ENCODE data around the gene IL36RN.

Gene IL36RN

DNA sequence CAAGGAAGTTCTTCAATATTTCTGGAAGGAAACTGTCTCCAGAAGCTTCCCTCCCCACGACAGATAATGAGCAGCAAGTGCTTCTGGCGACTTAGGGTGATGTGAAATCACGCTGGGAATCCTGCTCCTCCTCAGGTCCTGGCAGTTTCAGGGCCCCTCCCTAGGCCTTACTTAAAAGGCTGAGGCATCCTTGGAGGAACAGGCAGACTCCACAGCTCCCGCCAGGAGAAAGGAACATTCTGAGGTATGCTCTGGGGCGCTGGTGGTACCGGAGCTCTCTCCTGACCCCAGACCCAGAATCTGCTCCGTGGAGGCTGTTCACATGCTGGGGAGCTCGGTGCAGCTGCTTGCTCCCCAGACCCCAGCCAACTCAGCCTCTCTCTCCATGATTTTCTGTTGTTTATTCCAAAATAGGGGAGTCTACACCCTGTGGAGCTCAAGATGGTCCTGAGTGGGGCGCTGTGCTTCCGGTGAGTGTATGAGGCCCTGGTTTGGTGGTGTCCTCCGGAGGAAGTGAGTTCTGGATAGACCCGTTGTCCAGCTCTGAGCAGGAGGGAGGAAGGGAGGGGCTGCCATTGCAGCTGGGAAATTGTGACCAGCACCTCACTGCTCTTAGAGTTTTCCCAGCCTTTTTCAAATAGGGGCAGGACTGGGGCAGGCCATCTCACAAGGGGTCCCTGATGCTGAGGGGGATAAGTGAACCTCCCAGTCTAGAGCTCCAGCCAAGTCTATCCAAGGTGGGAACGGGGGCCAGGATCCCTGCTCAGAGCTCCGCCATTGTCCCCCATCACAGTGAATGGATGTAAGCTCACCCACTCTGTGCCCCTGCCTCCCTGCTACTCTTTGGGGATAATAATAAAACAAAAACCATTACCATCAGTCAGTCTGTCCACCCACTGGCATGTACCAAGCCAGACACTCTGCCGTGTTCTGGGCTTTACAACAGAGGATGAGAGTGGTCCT is at the start of gene IL36RN:
Gene IL36RN (plus strand): TSS at position 201 of the 963 bp plus-strand sequence. CDS start 241 bp downstream, at position 442.
- no peak within 1 kb of the TSS for H3K4me3 ChIP-seq (ENCODE audit: low read length in 2 of 2)
- no peaks in the 10 kb centered on the region for H3K36me3 ChIP-seq (ENCODE audit: control insufficient read depth in 2 of 2, insufficient read depth in 2 of 2, low read length in 2 of 2)
- H3K9ac ChIP-seq (ENCODE audit: low read length in 2 of 2), result no peak within 1 kb of the TSS
- H3K4me1 ChIP-seq (ENCODE audit: control insufficient read depth, insufficient read depth, low read length), result no peaks in the 10 kb centered on the region
- peaks cover 4 to 6% of the 10 kb centered on the region in 2 donors for H3K9me3 ChIP-seq (ENCODE audit: control insufficient read depth in 2 of 2, low read length in 2 of 2)
- peaks cover 0 to 4% of the 10 kb centered on the region in 2 donors for H3K27me3 ChIP-seq (ENCODE audit: control insufficient read depth in 1 of 2, insufficient read depth in 2 of 2, low read length in 2 of 2)
- no peak within 1 kb of the TSS for H3K27ac ChIP-seq (ENCODE audit: low read length)

DNA sequence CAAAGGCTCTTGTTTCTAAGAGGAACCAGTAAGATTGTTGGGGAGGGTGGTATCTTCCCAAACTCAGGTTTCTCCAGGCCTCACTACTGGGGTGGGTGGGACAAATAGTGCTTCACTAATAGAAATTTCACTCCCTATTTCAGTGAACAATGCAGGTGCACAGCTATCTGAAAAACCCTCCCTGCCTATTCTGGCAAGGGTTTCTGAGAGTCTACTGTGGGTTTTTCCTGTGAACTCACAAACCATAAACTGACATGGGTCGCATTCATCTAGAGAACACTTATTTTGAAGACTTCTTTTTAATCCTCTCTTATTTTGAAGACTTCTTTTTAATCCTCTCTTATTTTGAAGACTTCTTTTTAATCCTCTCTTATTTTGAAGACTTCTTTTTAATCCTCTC is 49.4 kb upstream of the IL36RN start:
- Histone ChIP-seq H3K4me3 (ENCODE audit: low read length in 2 of 2) (no peak overlapping the region), H3K27ac (ENCODE audit: low read length) (no peak overlapping the region), H3K4me1 (ENCODE audit: control insufficient read depth, insufficient read depth, low read length) (no peaks in the 10 kb centered on the region), H3K9me3 (ENCODE audit: control insufficient read depth in 2 of 2, low read length in 2 of 2) (no peaks in the 10 kb centered on the region), H3K27me3 (ENCODE audit: control insufficient read depth in 1 of 2, insufficient read depth in 2 of 2, low read length in 2 of 2) (no peaks in the 10 kb centered on the region), H3K36me3 (ENCODE audit: control insufficient read depth in 2 of 2, insufficient read depth in 2 of 2, low read length in 2 of 2) (no peaks in the 10 kb centered on the region), H3K9ac (ENCODE audit: low read length in 2 of 2) (no peak overlapping the region)

DNA sequence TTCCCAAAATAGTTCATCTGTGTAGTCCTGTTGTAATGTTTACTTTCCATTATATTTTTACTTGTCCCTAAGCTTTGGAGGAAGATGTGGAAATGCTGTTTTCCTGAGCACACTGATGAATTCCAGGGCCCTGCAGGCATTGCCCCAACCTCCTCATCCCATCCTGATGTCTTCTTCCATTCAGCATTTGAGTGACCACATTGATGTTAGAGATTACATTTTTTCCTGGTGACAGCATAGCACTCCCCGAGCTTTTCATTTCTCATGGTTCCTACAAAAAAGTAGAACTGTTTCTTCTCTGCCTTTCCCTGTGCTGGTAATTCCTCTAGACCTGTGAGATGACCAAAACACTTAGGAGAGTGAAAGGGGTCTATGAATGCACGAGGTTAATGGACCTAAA is 48.9 kb upstream of the IL36RN start:
- H3K4me1 ChIP-seq (ENCODE audit: control insufficient read depth, insufficient read depth, low read length), result no peaks in the 10 kb centered on the region
- H3K9me3 ChIP-seq (ENCODE audit: control insufficient read depth in 2 of 2, low read length in 2 of 2), result no peaks in the 10 kb centered on the region
- no peaks in the 10 kb centered on the region for H3K36me3 ChIP-seq (ENCODE audit: control insufficient read depth in 2 of 2, insufficient read depth in 2 of 2, low read length in 2 of 2)
- H3K4me3 ChIP-seq (ENCODE audit: low read length in 2 of 2), result no peak overlapping the region
- no peak overlapping the region for H3K27ac ChIP-seq (ENCODE audit: low read length)
- H3K9ac ChIP-seq (ENCODE audit: low read length in 2 of 2), result no peak overlapping the region
- no peaks in the 10 kb centered on the region for H3K27me3 ChIP-seq (ENCODE audit: control insufficient read depth in 1 of 2, insufficient read depth in 2 of 2, low read length in 2 of 2)

DNA sequence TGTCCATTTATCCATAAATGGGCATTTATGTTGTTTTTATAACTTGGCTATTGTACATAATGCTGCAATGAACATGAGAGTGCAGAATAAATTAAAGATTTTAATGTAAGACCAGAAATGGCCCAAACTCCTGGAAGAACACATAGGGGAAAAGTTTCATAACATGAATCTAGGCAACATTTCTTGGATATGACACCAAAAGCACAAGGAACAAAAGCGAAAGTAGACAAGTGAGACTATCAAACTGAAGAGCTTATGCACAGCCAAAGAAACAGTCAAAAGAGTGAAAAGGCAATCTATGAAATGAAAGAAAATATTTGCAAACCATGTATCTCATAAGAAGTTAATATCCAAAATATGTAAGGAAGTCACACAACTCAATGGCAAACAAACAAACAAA is 47.9 kb upstream of the IL36RN start:
- Histone ChIP-seq H3K4me1 (ENCODE audit: control insufficient read depth, insufficient read depth, low read length) (no peaks in the 10 kb centered on the region), H3K9me3 (ENCODE audit: control insufficient read depth in 2 of 2, low read length in 2 of 2) (no peaks in the 10 kb centered on the region), H3K4me3 (ENCODE audit: low read length in 2 of 2) (no peak overlapping the region), H3K9ac (ENCODE audit: low read length in 2 of 2) (no peak overlapping the region), H3K27ac (ENCODE audit: low read length) (no peak overlapping the region), H3K36me3 (ENCODE audit: control insufficient read depth in 2 of 2, insufficient read depth in 2 of 2, low read length in 2 of 2) (no peaks in the 10 kb centered on the region), H3K27me3 (ENCODE audit: control insufficient read depth in 1 of 2, insufficient read depth in 2 of 2, low read length in 2 of 2) (no peaks in the 10 kb centered on the region)

- Histone ChIP-seq H3K27me3 (ENCODE audit: control insufficient read depth in 1 of 2, insufficient read depth in 2 of 2, low read length in 2 of 2) (peaks cover 0 to 3% of the 10 kb centered on the region in 2 donors), H3K36me3 (ENCODE audit: control insufficient read depth in 2 of 2, insufficient read depth in 2 of 2, low read length in 2 of 2) (no peaks in the 10 kb centered on the region), H3K27ac (ENCODE audit: low read length) (no peak overlapping the region), H3K9ac (ENCODE audit: low read length in 2 of 2) (no peak overlapping the region), H3K4me3 (ENCODE audit: low read length in 2 of 2) (no peak overlapping the region), H3K4me1 (ENCODE audit: control insufficient read depth, insufficient read depth, low read length) (no peaks in the 10 kb centered on the region), H3K9me3 (ENCODE audit: control insufficient read depth in 2 of 2, low read length in 2 of 2) (no peaks in the 10 kb centered on the region)
Measured at GRCh38 chr2:113012436-113013335, 46.3 kb upstream of the IL36RN start.

- H3K9me3 ChIP-seq (ENCODE audit: control insufficient read depth in 2 of 2, low read length in 2 of 2), result no peaks in the 10 kb centered on the region
- H3K4me3 ChIP-seq (ENCODE audit: low read length in 2 of 2), result no peak overlapping the region
- no peaks in the 10 kb centered on the region for H3K4me1 ChIP-seq (ENCODE audit: control insufficient read depth, insufficient read depth, low read length)
- H3K27ac ChIP-seq (ENCODE audit: low read length), result no peak overlapping the region
- no peak overlapping the region for H3K9ac ChIP-seq (ENCODE audit: low read length in 2 of 2)
- H3K27me3 ChIP-seq (ENCODE audit: control insufficient read depth in 1 of 2, insufficient read depth in 2 of 2, low read length in 2 of 2), result peaks cover 0 to 3% of the 10 kb centered on the region in 2 donors
- no peaks in the 10 kb centered on the region for H3K36me3 ChIP-seq (ENCODE audit: control insufficient read depth in 2 of 2, insufficient read depth in 2 of 2, low read length in 2 of 2)
Measured at GRCh38 chr2:113013336-113013661, 45.7 kb upstream of the IL36RN start.

DNA sequence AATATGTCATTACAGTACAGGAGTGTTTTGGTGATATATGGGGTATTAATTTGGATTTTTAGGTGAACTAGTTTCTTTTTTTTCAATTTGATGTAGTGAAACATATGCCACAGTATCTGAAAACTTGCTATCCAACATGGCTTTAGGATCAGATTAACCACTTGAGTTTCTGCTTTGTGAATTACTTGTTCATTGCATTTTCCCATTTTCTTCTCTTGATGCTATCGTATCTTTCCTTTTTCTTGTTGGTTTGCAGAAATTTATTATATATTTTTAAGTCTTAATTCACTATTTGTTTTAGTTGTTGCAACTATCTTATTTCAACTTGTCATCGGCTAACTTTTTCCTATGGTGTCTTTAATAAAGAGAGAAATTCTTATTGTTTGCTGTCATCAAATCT is 44.9 kb upstream of the IL36RN start:
- Histone ChIP-seq H3K4me3 (ENCODE audit: low read length in 2 of 2) (no peak overlapping the region), H3K4me1 (ENCODE audit: control insufficient read depth, insufficient read depth, low read length) (no peaks in the 10 kb centered on the region), H3K27ac (ENCODE audit: low read length) (no peak overlapping the region), H3K9me3 (ENCODE audit: control insufficient read depth in 2 of 2, low read length in 2 of 2) (peaks cover 0 to 3% of the 10 kb centered on the region in 2 donors), H3K9ac (ENCODE audit: low read length in 2 of 2) (no peak overlapping the region), H3K27me3 (ENCODE audit: control insufficient read depth in 1 of 2, insufficient read depth in 2 of 2, low read length in 2 of 2) (peaks cover 0 to 3% of the 10 kb centered on the region in 2 donors), H3K36me3 (ENCODE audit: control insufficient read depth in 2 of 2, insufficient read depth in 2 of 2, low read length in 2 of 2) (no peaks in the 10 kb centered on the region)

DNA sequence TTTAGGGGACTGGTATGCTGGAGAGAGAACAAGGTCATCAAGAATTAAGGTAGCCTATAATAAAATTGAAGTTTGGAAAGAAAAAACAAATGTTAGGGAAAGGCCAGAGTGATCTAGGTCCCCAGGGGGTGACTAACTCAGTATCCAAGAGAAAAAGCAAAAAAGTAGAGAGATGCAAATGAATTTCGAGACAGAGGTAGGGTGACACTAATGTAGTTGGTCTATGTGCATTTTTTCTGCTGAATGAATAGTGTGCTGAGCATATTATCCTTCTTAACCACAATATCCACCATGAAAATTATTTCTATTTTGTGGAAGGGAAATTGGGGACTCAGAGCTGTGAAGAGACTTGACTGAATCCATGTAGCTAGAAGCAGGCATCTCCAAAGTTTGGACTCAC is 44.0 kb upstream of the IL36RN start:
- no peak overlapping the region for H3K4me3 ChIP-seq (ENCODE audit: low read length in 2 of 2)
- H3K4me1 ChIP-seq (ENCODE audit: control insufficient read depth, insufficient read depth, low read length), result no peaks in the 10 kb centered on the region
- H3K9ac ChIP-seq (ENCODE audit: low read length in 2 of 2), result no peak overlapping the region
- H3K27me3 ChIP-seq (ENCODE audit: control insufficient read depth in 1 of 2, insufficient read depth in 2 of 2, low read length in 2 of 2), result peaks cover 0 to 3% of the 10 kb centered on the region in 2 donors
- H3K36me3 ChIP-seq (ENCODE audit: control insufficient read depth in 2 of 2, insufficient read depth in 2 of 2, low read length in 2 of 2), result no peaks in the 10 kb centered on the region
- H3K9me3 ChIP-seq (ENCODE audit: control insufficient read depth in 2 of 2, low read length in 2 of 2), result peaks cover 0 to 4% of the 10 kb centered on the region in 2 donors
- no peak overlapping the region for H3K27ac ChIP-seq (ENCODE audit: low read length)

- Histone ChIP-seq H3K4me3 (ENCODE audit: low read length in 2 of 2) (no peak overlapping the region), H3K27me3 (ENCODE audit: control insufficient read depth in 1 of 2, insufficient read depth in 2 of 2, low read length in 2 of 2) (peaks cover 0 to 3% of the 10 kb centered on the region in 2 donors), H3K9ac (ENCODE audit: low read length in 2 of 2) (no peak overlapping the region), H3K36me3 (ENCODE audit: control insufficient read depth in 2 of 2, insufficient read depth in 2 of 2, low read length in 2 of 2) (no peaks in the 10 kb centered on the region), H3K9me3 (ENCODE audit: control insufficient read depth in 2 of 2, low read length in 2 of 2) (peaks cover 0 to 4% of the 10 kb centered on the region in 2 donors), H3K4me1 (ENCODE audit: control insufficient read depth, insufficient read depth, low read length) (no peaks in the 10 kb centered on the region), H3K27ac (ENCODE audit: low read length) (no peak overlapping the region)
Measured at GRCh38 chr2:113015655-113016054, 43.3 kb upstream of the IL36RN start.

DNA sequence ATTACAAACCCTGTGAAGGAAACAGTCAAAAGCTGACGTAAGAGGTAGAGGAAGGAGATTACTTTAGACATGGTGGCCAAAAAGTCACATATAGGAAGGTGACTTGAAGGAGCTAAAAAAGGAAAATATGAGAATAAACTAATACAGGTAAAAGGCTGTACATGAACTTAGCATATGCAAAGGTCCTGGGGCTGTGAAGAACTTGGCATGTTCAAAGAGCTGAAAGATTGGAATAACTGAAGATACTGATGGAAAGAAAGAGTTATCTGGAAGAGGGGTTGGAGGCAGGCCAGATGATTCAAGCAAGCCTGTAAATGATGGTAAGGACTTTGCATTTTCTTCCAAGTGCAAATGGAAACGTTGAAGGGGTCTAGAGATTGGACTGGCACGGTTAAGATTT is 40.5 kb upstream of the IL36RN start:
- no peak overlapping the region for H3K9ac ChIP-seq (ENCODE audit: low read length in 2 of 2)
- H3K27me3 ChIP-seq (ENCODE audit: control insufficient read depth in 1 of 2, insufficient read depth in 2 of 2, low read length in 2 of 2), result peaks cover 0 to 3% of the 10 kb centered on the region in 2 donors
- H3K4me1 ChIP-seq (ENCODE audit: control insufficient read depth, insufficient read depth, low read length), result no peaks in the 10 kb centered on the region
- no peaks in the 10 kb centered on the region for H3K36me3 ChIP-seq (ENCODE audit: control insufficient read depth in 2 of 2, insufficient read depth in 2 of 2, low read length in 2 of 2)
- H3K4me3 ChIP-seq (ENCODE audit: low read length in 2 of 2), result no peak overlapping the region
- peaks cover 0 to 4% of the 10 kb centered on the region in 2 donors for H3K9me3 ChIP-seq (ENCODE audit: control insufficient read depth in 2 of 2, low read length in 2 of 2)
- H3K27ac ChIP-seq (ENCODE audit: low read length), result no peak overlapping the region
